NCI-H146 treated with DMSO at 0.1 percent for 48 hours (cell line): Measurements from ENCODE around the gene SUPT20H.

ENCODE experiments used
- DNase-seq: peaks from one replicate; lab custom pipeline; 2025; ENCODE audit not compliant: unreplicated experiment; lab: John Stamatoyannopoulos, UW

The SUPT20H gene

DNA sequence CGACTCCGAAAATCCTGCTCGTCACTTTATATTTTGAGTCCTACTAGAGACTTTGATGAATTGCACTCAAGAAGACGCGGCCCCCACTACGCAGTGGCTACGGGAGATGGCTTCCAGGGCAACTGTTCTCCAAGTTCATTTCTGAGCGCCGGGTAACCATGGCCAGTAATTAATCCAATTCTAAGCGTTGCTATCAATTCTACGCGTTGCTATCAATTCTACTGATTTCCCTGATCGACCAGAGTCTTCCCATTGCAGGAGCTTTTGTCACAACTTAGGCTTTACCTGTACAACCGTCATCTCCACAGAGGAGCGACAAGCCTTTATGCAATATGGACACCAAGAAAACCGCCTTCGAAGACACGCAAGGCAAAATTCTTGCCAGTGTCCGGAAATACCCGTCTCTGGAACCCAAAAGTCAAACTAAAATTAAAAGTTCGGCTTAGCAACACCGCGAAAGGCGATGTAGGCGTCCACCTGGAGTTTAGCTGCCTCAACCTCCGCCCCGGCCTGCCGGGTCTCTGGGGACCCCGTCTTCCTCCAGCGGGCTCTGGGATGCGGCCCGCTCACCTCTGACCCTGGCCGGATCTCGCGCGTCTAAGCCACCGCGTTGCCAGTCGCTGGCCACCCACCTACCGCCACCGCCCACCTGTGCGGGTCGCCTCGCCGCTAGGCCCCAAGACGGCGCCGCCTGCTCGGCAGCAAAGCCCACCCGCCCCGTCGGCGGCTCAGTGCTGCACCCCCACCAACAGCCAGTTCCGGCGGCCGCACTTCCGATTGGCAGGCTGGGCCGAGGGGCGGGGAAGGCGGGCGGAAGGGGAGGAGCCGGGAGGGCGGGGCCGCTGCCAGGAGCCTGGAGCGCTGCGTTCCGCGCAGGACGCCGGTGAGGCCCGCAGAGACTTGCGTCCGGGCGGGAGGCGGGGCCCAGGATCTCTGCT is at the start of gene SUPT20H:
TSS of gene SUPT20H (minus strand) at position 779 of the 938 bp plus-strand sequence. CDS start 8,198 bp downstream, outside the sequence.
- DNase-seq, result peak; percentile 63

DNA sequence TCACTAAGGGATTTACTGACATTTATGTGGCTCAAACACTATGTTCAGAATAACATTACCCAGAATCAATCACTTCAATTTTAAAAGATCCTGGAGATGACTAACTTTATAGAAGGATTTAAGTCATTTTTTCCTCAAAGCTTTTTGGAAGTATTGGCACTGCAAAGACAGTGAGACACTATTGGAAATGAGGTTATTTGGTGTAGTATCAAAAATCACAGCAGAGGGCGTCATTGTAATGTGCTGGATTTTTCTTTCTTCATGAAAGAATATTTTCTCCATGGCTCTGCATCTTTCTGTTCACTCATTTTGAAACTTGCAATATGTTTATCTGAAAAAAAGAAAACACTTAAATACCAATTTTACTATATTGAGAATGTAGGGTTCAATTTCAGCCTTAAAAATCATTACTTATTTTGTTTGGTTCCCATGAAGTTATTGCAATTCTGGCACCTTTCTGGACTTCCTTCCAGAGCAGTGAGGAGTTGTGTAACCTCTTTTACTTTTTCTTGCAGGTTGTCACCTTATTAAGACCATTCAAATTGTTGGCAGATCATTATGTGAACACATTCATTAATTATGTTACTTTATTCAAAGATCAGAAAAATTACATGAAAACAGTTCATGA is 49.7 kb upstream of the SUPT20H start:
- DNase-seq, result no peak

DNA sequence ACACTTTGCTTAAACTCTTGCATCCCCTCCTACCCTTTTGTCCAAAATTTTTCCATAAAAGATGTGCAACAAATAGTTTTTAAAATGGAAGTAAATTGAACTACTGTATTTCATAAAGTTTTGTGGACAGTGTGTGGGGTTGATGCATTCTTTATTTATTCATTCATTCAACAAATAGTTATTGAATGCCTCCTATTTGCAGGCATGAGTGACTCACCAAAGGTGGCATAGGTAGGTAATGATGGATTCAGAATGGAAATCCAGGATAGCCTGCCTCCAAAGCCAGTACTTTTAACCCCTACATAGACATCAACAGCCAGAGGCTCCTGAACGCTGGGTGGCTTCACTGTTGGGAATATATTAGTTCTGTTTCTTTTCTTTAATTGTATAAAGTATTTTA is 48.4 kb upstream of the SUPT20H start:
- no peak for DNase-seq

DNA sequence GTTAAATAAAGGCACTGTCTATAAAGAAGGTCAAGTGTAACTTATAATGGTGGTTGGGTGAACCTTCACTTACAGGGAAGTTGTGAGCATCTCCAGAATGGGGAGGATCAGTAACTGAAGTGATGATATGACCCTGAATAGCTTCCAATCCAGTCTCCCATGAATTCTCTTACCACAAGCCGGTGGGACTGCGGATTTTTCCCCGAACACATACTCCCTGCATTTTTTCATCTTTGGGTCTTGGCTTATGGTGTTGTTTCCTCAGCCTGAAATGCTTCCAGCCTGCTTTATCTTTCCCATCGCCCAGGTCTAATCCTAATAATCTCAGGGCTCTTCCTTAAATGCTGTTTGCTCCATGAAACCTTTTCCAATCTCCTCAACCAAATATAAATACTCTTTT is 48.0 kb upstream of the SUPT20H start:
- DNase-seq, result no peak

GRCh38 chr13:37106642-37107041 is 47.2 kb upstream of the SUPT20H start:
- no peak for DNase-seq

GRCh38 chr13:37105251-37105714 is 45.8 kb upstream of the SUPT20H start, which contains the start of gene CSNK1A1L:
CSNK1A1L (minus strand) TSS chr13:37105664; CDS start chr13:37105256, 408 bp downstream.
- no peak for DNase-seq

GRCh38 chr13:37102896-37103295 is 43.4 kb upstream of the SUPT20H start:
- no peak for DNase-seq

GRCh38 chr13:37101201-37101600 is 41.7 kb upstream of the SUPT20H start:
- DNase-seq, result no peak

- DNase-seq, result no peak
Observed at GRCh38 chr13:37100731-37101130, 41.2 kb upstream of the SUPT20H start.

- no peak for DNase-seq
Observed at GRCh38 chr13:37097076-37097475, 37.6 kb upstream of the SUPT20H start.

GRCh38 chr13:37094840-37095239 is 35.4 kb upstream of the SUPT20H start:
- DNase-seq, result no peak

GRCh38 chr13:37094099-37094498 is 34.6 kb upstream of the SUPT20H start:
- DNase-seq, result no peak

GRCh38 chr13:37091835-37092234 is 32.3 kb upstream of the SUPT20H start:
- DNase-seq, result no peak

DNA sequence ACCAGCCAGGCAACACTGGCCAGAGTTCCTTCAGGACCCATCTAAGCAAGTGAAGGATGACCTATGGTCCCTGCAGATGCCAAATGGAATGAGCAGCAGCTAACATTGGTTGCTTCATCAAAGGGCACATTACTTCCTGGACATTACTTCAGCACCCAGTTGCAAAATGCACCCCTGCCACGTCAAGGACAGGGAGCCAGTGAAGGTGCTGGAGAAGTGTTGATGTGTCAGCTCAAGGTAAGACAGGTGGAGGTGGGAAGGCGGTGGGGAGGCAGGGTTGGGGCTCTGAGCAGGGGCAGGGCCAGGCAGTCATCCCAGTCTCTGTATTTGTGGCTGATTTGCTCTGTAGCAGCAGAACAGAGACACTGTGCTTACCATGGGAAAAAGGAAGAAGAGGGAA is 31.4 kb upstream of the SUPT20H start:
- DNase-seq, result no peak

GRCh38 chr13:37089495-37089894 is 30.0 kb upstream of the SUPT20H start:
- DNase-seq, result no peak

GRCh38 chr13:37087486-37087885 is 28.0 kb upstream of the SUPT20H start:
- no peak for DNase-seq

GRCh38 chr13:37085606-37086005 is 26.1 kb upstream of the SUPT20H start:
- DNase-seq, result no peak

GRCh38 chr13:37076818-37077217 is 17.3 kb upstream of the SUPT20H start:
- DNase-seq, result no peak

- no peak for DNase-seq
Observed at GRCh38 chr13:37075164-37075563, 15.7 kb upstream of the SUPT20H start.

DNA sequence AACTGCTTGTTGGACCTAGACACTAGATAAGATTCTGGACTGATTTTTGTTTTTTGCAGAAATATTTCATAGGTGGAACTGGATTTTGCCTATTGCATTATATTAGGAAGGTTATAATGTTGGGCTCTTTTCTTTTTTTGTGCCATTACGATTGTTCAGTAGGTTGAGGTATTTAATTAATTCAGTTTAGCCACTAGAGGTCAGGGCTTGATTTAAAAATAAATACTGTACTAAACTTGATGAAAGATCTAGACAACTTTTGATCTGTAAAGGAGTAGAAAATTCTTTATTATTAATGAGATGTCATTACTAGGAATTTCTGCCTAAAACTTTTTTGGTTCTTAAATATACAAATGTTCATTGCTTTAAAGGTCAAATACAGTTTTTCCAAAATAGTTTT is 15.2 kb upstream of the SUPT20H start:
- peak; percentile 15 for DNase-seq

DNA sequence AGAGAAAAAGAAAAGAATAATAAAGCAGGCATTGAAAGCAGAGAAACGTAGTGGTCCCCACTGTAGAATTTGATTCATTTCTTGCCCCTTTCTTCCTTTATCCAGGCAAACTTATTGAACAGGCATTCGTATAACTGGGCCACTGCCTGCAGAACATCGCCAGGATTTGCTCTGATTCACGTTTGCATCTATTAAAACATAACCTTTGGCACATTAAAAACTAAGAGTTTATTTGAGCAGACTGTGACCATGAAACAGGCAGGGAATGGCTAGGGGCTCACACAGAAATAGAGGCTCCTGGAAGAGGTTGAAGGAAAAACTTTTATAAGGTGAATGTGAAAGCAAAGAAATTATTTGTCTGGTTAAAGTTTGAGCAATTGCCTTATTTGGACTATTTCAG is 12.5 kb upstream of the SUPT20H start:
- DNase-seq, result no peak

DNA sequence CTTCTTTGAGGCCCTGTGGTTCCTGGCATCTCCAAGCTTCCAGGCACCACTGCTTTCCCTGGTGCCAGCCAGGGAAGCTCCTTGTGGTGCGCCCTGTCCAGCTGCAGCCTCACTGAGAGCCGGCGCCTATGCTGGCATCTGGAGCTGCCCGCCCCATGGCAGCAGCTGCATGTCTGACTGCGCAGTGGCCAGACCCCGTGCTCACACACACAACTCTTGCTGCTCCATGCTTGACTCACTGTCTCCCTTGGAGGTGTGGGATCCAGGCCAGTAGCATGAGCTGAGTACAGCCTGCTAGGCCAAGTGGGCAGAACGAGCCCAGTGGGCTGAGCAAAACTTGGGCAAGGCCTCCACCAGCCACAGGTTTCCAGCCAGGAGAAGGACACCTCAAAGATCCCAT is 11.5 kb upstream of the SUPT20H start:
- DNase-seq, result no peak
